ENCODE results near the gene OTP. TPM values are rescaled to one million over a fixed set of nuclear protein-coding genes. Genes with fewer than 3 reads are reported as not detected.

OTP gene
- total and polyA plus RNA-seq, 4 donors, result not detected

- WGBS, result 8% methylated on average over 43 of the region's 43 CpGs
- Histone ChIP-seq H3K4me3 (ENCODE audit: low read depth in 1 of 3, low read length in 3 of 3) (no peak overlapping the region), H3K27ac (ENCODE audit: low read depth in 1 of 2, low read length in 2 of 2) (no peak overlapping the region), H3K9ac (ENCODE audit: low read depth in 1 of 2, low read length in 2 of 2) (no peak overlapping the region), H3K4me1 (ENCODE audit: control insufficient read depth in 4 of 4, insufficient read depth in 4 of 4, low read length in 3 of 4) (peaks cover 0 to 15% (median 8%) of the 10 kb centered on the region in 4 donors), H3K9me3 (ENCODE audit: control insufficient read depth in 4 of 4, low read length in 3 of 4) (peaks cover 0 to 29% (median 3%) of the 10 kb centered on the region in 4 donors), H3K36me3 (ENCODE audit: control insufficient read depth in 4 of 4, insufficient read depth in 3 of 4, low read depth in 1 of 4, low read length in 3 of 4) (no peaks in the 10 kb centered on the region), H3K27me3 (ENCODE audit: control insufficient read depth in 4 of 4, insufficient read depth in 4 of 4, low read length in 3 of 4) (peaks cover 10 to 61% (median 34%) of the 10 kb centered on the region in 4 donors)
- no peak for DNase-seq (ENCODE audit: low spot score)
- no peak for TF ChIP-seq SP1 (IDR thresholded peaks at IDR 0.05)
- no peak for TF ChIP-seq CTCF (IDR thresholded peaks at IDR 0.05; ENCODE audit: low read depth, low read length, missing input control)
- TF ChIP-seq REST (IDR thresholded peaks at IDR 0.05), result no peak
- TF ChIP-seq HNF4G (IDR thresholded peaks at IDR 0.05), result no peak
- no peak for TF ChIP-seq EGR1 (IDR thresholded peaks at IDR 0.05; ENCODE audit: low read depth in 2 of 2)
- no peak for TF ChIP-seq RXRA (IDR thresholded peaks at IDR 0.05)
- TF ChIP-seq MAX (IDR thresholded peaks at IDR 0.05), result no peak
- no peak for TF ChIP-seq YY1 (IDR thresholded peaks at IDR 0.05)
- TF ChIP-seq FOXA1 (IDR thresholded peaks at IDR 0.05), result no peak
- TF ChIP-seq HNF4A (conservative IDR thresholded peaks at IDR 0.05), result no peak
- no peak for TF ChIP-seq NR2F2 (IDR thresholded peaks at IDR 0.05)
- no peak for TF ChIP-seq RAD21 (IDR thresholded peaks at IDR 0.05)
- TF ChIP-seq FOXA2 (IDR thresholded peaks at IDR 0.05), result no peak
Measured at GRCh38 chr5:77637170-77637997, 1.1 kb downstream of the OTP start.

- DNase-seq (ENCODE audit: low spot score), result no peak
- Histone ChIP-seq H3K4me3 (ENCODE audit: low read depth in 1 of 3, low read length in 3 of 3) (no peak overlapping the region), H3K4me1 (ENCODE audit: control insufficient read depth in 4 of 4, insufficient read depth in 4 of 4, low read length in 3 of 4) (peaks cover 0 to 15% (median 8%) of the 10 kb centered on the region in 4 donors), H3K27me3 (ENCODE audit: control insufficient read depth in 4 of 4, insufficient read depth in 4 of 4, low read length in 3 of 4) (peaks cover 12 to 58% (median 36%) of the 10 kb centered on the region in 4 donors), H3K36me3 (ENCODE audit: control insufficient read depth in 4 of 4, insufficient read depth in 3 of 4, low read depth in 1 of 4, low read length in 3 of 4) (no peaks in the 10 kb centered on the region), H3K9ac (ENCODE audit: low read depth in 1 of 2, low read length in 2 of 2) (no peak overlapping the region), H3K9me3 (ENCODE audit: control insufficient read depth in 4 of 4, low read length in 3 of 4) (peaks cover 0 to 29% (median 3%) of the 10 kb centered on the region in 4 donors), H3K27ac (ENCODE audit: low read depth in 1 of 2, low read length in 2 of 2) (no peak overlapping the region)
- TF ChIP-seq NR2F2 (IDR thresholded peaks at IDR 0.05) (no peak), FOXA1 (IDR thresholded peaks at IDR 0.05) (no peak), MAX (IDR thresholded peaks at IDR 0.05) (no peak), EGR1 (IDR thresholded peaks at IDR 0.05; ENCODE audit: low read depth in 2 of 2) (no peak), ATF3 (IDR thresholded peaks at IDR 0.05) (no peak), HNF4G (IDR thresholded peaks at IDR 0.05) (no peak), REST (IDR thresholded peaks at IDR 0.05) (no peak), ZBTB33 (IDR thresholded peaks at IDR 0.05) (no peak), JUND (IDR thresholded peaks at IDR 0.05) (no peak)
- 8% methylated on average over 34 of the region's 34 CpGs for WGBS
Measured at GRCh38 chr5:77636641-77637169, 1.8 kb downstream of the OTP start.
